Glomerular endothelial cell (primary cell): Measurements from ENCODE around the gene ATP2A2. TPM values are rescaled to one million over a fixed set of nuclear protein-coding genes. Genes with fewer than 3 reads are reported as not detected.

Source experiments
- DNase-seq: peaks from one replicate; pipeline ENCODE4 v3.0.0-alpha.2; 2011; ENCODE audit warnings: low read depth, low spot score; ENCODE audit errors: extremely low read depth
- total RNA-seq: library from RNA; depleted of rRNA; stranded (reverse); fragments of >200 nt; gene quantifications from 2 replicates; pipeline ENCODE4 v1.2.3, GENCODE V29; 2015

ATP2A2 gene
- total RNA-seq, 1 donor from 2014 or later = 176 TPM

GRCh38 chr12:110256780-110257431 is 24.1 kb upstream of the ATP2A2 start:
- DNase-seq = no peak

GRCh38 chr12:110258466-110258865 is 22.6 kb upstream of the ATP2A2 start:
- DNase-seq = no peak

GRCh38 chr12:110262442-110263388 is 18.3 kb upstream of the ATP2A2 start:
- DNase-seq = no peak

- DNase-seq = no peak
Observed at GRCh38 chr12:110266381-110266960, 14.6 kb upstream of the ATP2A2 start.

- DNase-seq = peak; percentile 60
Observed at GRCh38 chr12:110266980-110267620, 13.9 kb upstream of the ATP2A2 start.

- no peak for DNase-seq
Observed at GRCh38 chr12:110269622-110270124, 11.4 kb upstream of the ATP2A2 start.

- DNase-seq = no peak
Observed at GRCh38 chr12:110270125-110270962, 10.7 kb upstream of the ATP2A2 start.

- no peak for DNase-seq
Observed at GRCh38 chr12:110271015-110271414, 10.0 kb upstream of the ATP2A2 start.

- DNase-seq = no peak
Observed at GRCh38 chr12:110277530-110278254, 3.4 kb upstream of the ATP2A2 start.

GRCh38 chr12:110278255-110278536 is 2.9 kb upstream of the ATP2A2 start:
- no peak for DNase-seq

GRCh38 chr12:110279566-110280375 is 1.3 kb upstream of the ATP2A2 start:
- DNase-seq = no peak

- DNase-seq = no peak
Observed at GRCh38 chr12:110280392-110280778, 662 bp upstream of the ATP2A2 start.

- no peak for DNase-seq
Observed at GRCh38 chr12:110281549-110282299, 677 bp downstream of the ATP2A2 start.

GRCh38 chr12:110282300-110282860 is 1.3 kb downstream of the ATP2A2 start:
- DNase-seq = no peak

GRCh38 chr12:110282956-110283817 is 2.1 kb downstream of the ATP2A2 start:
- DNase-seq = no peak

GRCh38 chr12:110284597-110284996 is 3.5 kb downstream of the ATP2A2 start:
- no peak for DNase-seq

- DNase-seq = no peak
Observed at GRCh38 chr12:110286623-110287022, 5.6 kb downstream of the ATP2A2 start.
